ENCODE data around the gene HAS3. TPM values are rescaled to one million over a fixed set of nuclear protein-coding genes. Genes with fewer than 3 reads are reported as not detected.
"Not testable (repeated sequence)": the region's sequence is repeated elsewhere in the genome, so short reads cannot be mapped to it uniquely, and the experiment has no call there.

Gene HAS3
- polyA plus RNA-seq, 1 donor = 1.2 TPM

- H3K27ac ChIP-seq (ENCODE audit: low read length) = no peak overlapping the region
- H3K27me3 ChIP-seq (ENCODE audit: control insufficient read depth, insufficient read depth, low read length) = no peaks in the 10 kb centered on the region
- no peak overlapping the region for H3K4me3 ChIP-seq (ENCODE audit: low read length)
- no peak for DNase-seq
- no peaks in the 10 kb centered on the region for H3K9me3 ChIP-seq (ENCODE audit: control insufficient read depth, low read depth, low read length)
- H3K4me1 ChIP-seq (ENCODE audit: control insufficient read depth, insufficient read depth, low read length) = no peaks in the 10 kb centered on the region
- H3K36me3 ChIP-seq (ENCODE audit: control insufficient read depth, insufficient read depth, low read length) = peaks cover 4% of the 10 kb centered on the region
- WGBS (ENCODE audit: insufficient coverage, low lambda C conversion rate) = no CpG with 5 or more reads among the region's 12 CpGs
Observed at GRCh38 chr16:69127966-69128510, 22.6 kb downstream of the HAS3 start.

- no peak overlapping the region for H3K27ac ChIP-seq (ENCODE audit: low read length)
- no peaks in the 10 kb centered on the region for H3K9me3 ChIP-seq (ENCODE audit: control insufficient read depth, low read depth, low read length)
- H3K4me1 ChIP-seq (ENCODE audit: control insufficient read depth, insufficient read depth, low read length) = peaks cover 3% of the 10 kb centered on the region
- no peak for DNase-seq
- H3K36me3 ChIP-seq (ENCODE audit: control insufficient read depth, insufficient read depth, low read length) = peaks cover 6% of the 10 kb centered on the region
- 82% methylated on average over 2 of the region's 6 CpGs for WGBS (ENCODE audit: insufficient coverage, low lambda C conversion rate)
- H3K27me3 ChIP-seq (ENCODE audit: control insufficient read depth, insufficient read depth, low read length) = no peaks in the 10 kb centered on the region
- H3K4me3 ChIP-seq (ENCODE audit: low read length) = no peak overlapping the region
Observed at GRCh38 chr16:69130461-69130860, 25.0 kb downstream of the HAS3 start.

- peaks cover 9% of the 10 kb centered on the region for H3K36me3 ChIP-seq (ENCODE audit: control insufficient read depth, insufficient read depth, low read length)
- H3K9me3 ChIP-seq (ENCODE audit: control insufficient read depth, low read depth, low read length) = no peaks in the 10 kb centered on the region
- DNase-seq = no peak
- no peaks in the 10 kb centered on the region for H3K27me3 ChIP-seq (ENCODE audit: control insufficient read depth, insufficient read depth, low read length)
- H3K27ac ChIP-seq (ENCODE audit: low read length) = peak overlapping the region; percentile 94
- H3K4me1 ChIP-seq (ENCODE audit: control insufficient read depth, insufficient read depth, low read length) = peaks cover 3% of the 10 kb centered on the region
- peak overlapping the region; percentile 99 for H3K4me3 ChIP-seq (ENCODE audit: low read length)
- WGBS (ENCODE audit: insufficient coverage, low lambda C conversion rate) = 4% methylated on average over 5 of the region's 15 CpGs
Observed at GRCh38 chr16:69131167-69131838, 25.9 kb downstream of the HAS3 start.

- peaks cover 3% of the 10 kb centered on the region for H3K4me1 ChIP-seq (ENCODE audit: control insufficient read depth, insufficient read depth, low read length)
- H3K36me3 ChIP-seq (ENCODE audit: control insufficient read depth, insufficient read depth, low read length) = peaks cover 12% of the 10 kb centered on the region
- H3K4me3 ChIP-seq (ENCODE audit: low read length) = peak overlapping the region; percentile 99
- no peaks in the 10 kb centered on the region for H3K9me3 ChIP-seq (ENCODE audit: control insufficient read depth, low read depth, low read length)
- no peaks in the 10 kb centered on the region for H3K27me3 ChIP-seq (ENCODE audit: control insufficient read depth, insufficient read depth, low read length)
- peak; percentile 84 to 90 for DNase-seq
- no CpG with 5 or more reads among the region's 53 CpGs for WGBS (ENCODE audit: insufficient coverage, low lambda C conversion rate)
- peak overlapping the region; percentile 94 for H3K27ac ChIP-seq (ENCODE audit: low read length)
Observed at GRCh38 chr16:69131839-69132423, 26.5 kb downstream of the HAS3 start.

- peaks cover 3% of the 10 kb centered on the region for H3K4me1 ChIP-seq (ENCODE audit: control insufficient read depth, insufficient read depth, low read length)
- no peaks in the 10 kb centered on the region for H3K27me3 ChIP-seq (ENCODE audit: control insufficient read depth, insufficient read depth, low read length)
- peak; percentile 83 to 93 for DNase-seq
- H3K4me3 ChIP-seq (ENCODE audit: low read length) = peak within 1 kb of the TSS; percentile 99
- peaks cover 18% of the 10 kb centered on the region for H3K36me3 ChIP-seq (ENCODE audit: control insufficient read depth, insufficient read depth, low read length)
- peak within 1 kb of the TSS; percentile 94 for H3K27ac ChIP-seq (ENCODE audit: low read length)
- WGBS (ENCODE audit: insufficient coverage, low lambda C conversion rate) = no CpG with 5 or more reads among the region's 78 CpGs
- no peaks in the 10 kb centered on the region for H3K9me3 ChIP-seq (ENCODE audit: control insufficient read depth, low read depth, low read length)
Observed at GRCh38 chr16:69132424-69133252, 27.2 kb downstream of the HAS3 start, which contains the start of the genes CHTF8 and UTP4. CHTF8 (minus strand) TSS chr16:69132588; CDS start chr16:69121458, 11,130 bp downstream. UTP4 (plus strand) TSS chr16:69132649; CDS start chr16:69133460, 811 bp downstream.

GRCh38 chr16:69133373-69133954, 28.0 kb downstream of the HAS3 start:
- peaks cover 3% of the 10 kb centered on the region for H3K4me1 ChIP-seq (ENCODE audit: control insufficient read depth, insufficient read depth, low read length)
- no peak overlapping the region for H3K27ac ChIP-seq (ENCODE audit: low read length)
- DNase-seq = peak in 1 of 2 donors; percentile 11

GRCh38 chr16:69138608-69139007, 33.2 kb downstream of the HAS3 start:
- Histone ChIP-seq H3K27ac (ENCODE audit: low read length) (no peak overlapping the region), H3K4me3 (ENCODE audit: low read length) (no peak overlapping the region), H3K9me3 (ENCODE audit: control insufficient read depth, low read depth, low read length) (no peaks in the 10 kb centered on the region), H3K36me3 (ENCODE audit: control insufficient read depth, insufficient read depth, low read length) (peaks cover 54% of the 10 kb centered on the region), H3K27me3 (ENCODE audit: control insufficient read depth, insufficient read depth, low read length) (no peaks in the 10 kb centered on the region), H3K4me1 (ENCODE audit: control insufficient read depth, insufficient read depth, low read length) (peaks cover 3% of the 10 kb centered on the region)
- WGBS (ENCODE audit: insufficient coverage, low lambda C conversion rate) = no CpG with 5 or more reads among the region's 2 CpGs
- no peak for DNase-seq

More at GRCh38 chr16:69133373-69133954, 28.0 kb downstream of the HAS3 start:
- WGBS (ENCODE audit: insufficient coverage, low lambda C conversion rate) = no CpG with 5 or more reads among the region's 5 CpGs
- Histone ChIP-seq H3K27me3 (ENCODE audit: control insufficient read depth, insufficient read depth, low read length) (no peaks in the 10 kb centered on the region), H3K36me3 (ENCODE audit: control insufficient read depth, insufficient read depth, low read length) (peaks cover 23% of the 10 kb centered on the region), H3K9me3 (ENCODE audit: control insufficient read depth, low read depth, low read length) (no peaks in the 10 kb centered on the region), H3K4me3 (ENCODE audit: low read length) (peak overlapping the region; percentile 93)

- peaks cover 60% of the 10 kb centered on the region for H3K36me3 ChIP-seq (ENCODE audit: control insufficient read depth, insufficient read depth, low read length)
- not testable (repeated sequence) for H3K27ac ChIP-seq (ENCODE audit: low read length); H3K4me3 ChIP-seq (ENCODE audit: low read length); H3K4me1 ChIP-seq (ENCODE audit: control insufficient read depth, insufficient read depth, low read length); H3K27me3 ChIP-seq (ENCODE audit: control insufficient read depth, insufficient read depth, low read length); H3K9me3 ChIP-seq (ENCODE audit: control insufficient read depth, low read depth, low read length); DNase-seq
- no CpG with 5 or more reads among the region's 7 CpGs for WGBS (ENCODE audit: insufficient coverage, low lambda C conversion rate)
Observed at GRCh38 chr16:69139464-69139863, 34.0 kb downstream of the HAS3 start.

- Histone ChIP-seq H3K9me3 (ENCODE audit: control insufficient read depth, low read depth, low read length) (no peaks in the 10 kb centered on the region), H3K4me1 (ENCODE audit: control insufficient read depth, insufficient read depth, low read length) (no peaks in the 10 kb centered on the region), H3K36me3 (ENCODE audit: control insufficient read depth, insufficient read depth, low read length) (peaks cover 64% of the 10 kb centered on the region), H3K4me3 (ENCODE audit: low read length) (no peak overlapping the region), H3K27ac (ENCODE audit: low read length) (no peak overlapping the region), H3K27me3 (ENCODE audit: control insufficient read depth, insufficient read depth, low read length) (no peaks in the 10 kb centered on the region)
- WGBS (ENCODE audit: insufficient coverage, low lambda C conversion rate) = 95% methylated on average over 2 of the region's 5 CpGs
- DNase-seq = no peak
Observed at GRCh38 chr16:69141014-69141413, 35.6 kb downstream of the HAS3 start.

- DNase-seq = no peak
- no peaks in the 10 kb centered on the region for H3K9me3 ChIP-seq (ENCODE audit: control insufficient read depth, low read depth, low read length)
- no CpG with 5 or more reads among the region's 4 CpGs for WGBS (ENCODE audit: insufficient coverage, low lambda C conversion rate)
- H3K4me1 ChIP-seq (ENCODE audit: control insufficient read depth, insufficient read depth, low read length) = no peaks in the 10 kb centered on the region
- H3K4me3 ChIP-seq (ENCODE audit: low read length) = no peak overlapping the region
- H3K36me3 ChIP-seq (ENCODE audit: control insufficient read depth, insufficient read depth, low read length) = peaks cover 57% of the 10 kb centered on the region
- no peak overlapping the region for H3K27ac ChIP-seq (ENCODE audit: low read length)
- H3K27me3 ChIP-seq (ENCODE audit: control insufficient read depth, insufficient read depth, low read length) = no peaks in the 10 kb centered on the region
Observed at GRCh38 chr16:69141936-69142335, 36.5 kb downstream of the HAS3 start.

Data from large intestine (tissue), 3 donors.